Measurements from ENCODE around the gene COQ4.

- TF ChIP-seq CTCF (IDR thresholded peaks at IDR 0.05 in 2 of 3, conservative IDR thresholded peaks at IDR 0.05 in 1 of 3; ENCODE audit: borderline replicate concordance in 1 of 3, insufficient read depth in 1 of 3, low read depth in 2 of 3, low read length in 2 of 3), result no peak
- no peak for TF ChIP-seq POLR2A (IDR thresholded peaks at IDR 0.05; ENCODE audit: borderline replicate concordance, extremely low read depth, insufficient read depth, insufficient read length)
- no peak for TF ChIP-seq RAD21 (IDR thresholded peaks at IDR 0.05; ENCODE audit: low read depth)
- TF ChIP-seq CBX3 (IDR thresholded peaks at IDR 0.05; ENCODE audit: low read depth), result no peak
- TF ChIP-seq ELF1 (IDR thresholded peaks at IDR 0.05; ENCODE audit: borderline replicate concordance, low read depth), result no peak
- TF ChIP-seq, protein P1, sequence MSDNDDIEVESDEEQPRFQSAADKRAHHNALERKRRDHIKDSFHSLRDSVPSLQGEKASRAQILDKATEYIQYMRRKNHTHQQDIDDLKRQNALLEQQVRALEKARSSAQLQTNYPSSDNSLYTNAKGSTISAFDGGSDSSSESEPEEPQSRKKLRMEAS (IDR thresholded peaks at IDR 0.05), result no peak
- no peak for TF ChIP-seq EZH2 (IDR thresholded peaks at IDR 0.05)
- no peak for TF ChIP-seq SIN3A (IDR thresholded peaks at IDR 0.05; ENCODE audit: low read depth)
- TF ChIP-seq YY1 (IDR thresholded peaks at IDR 0.05; ENCODE audit: extremely low read depth, insufficient replicate concordance, low read depth, low read length), result no peak
- TF ChIP-seq SP1 (IDR thresholded peaks at IDR 0.05; ENCODE audit: low read depth), result no peak
- no peak for TF ChIP-seq ZFX (IDR thresholded peaks at IDR 0.05)
- no peak for TF ChIP-seq CEBPB (IDR thresholded peaks at IDR 0.05; ENCODE audit: low read depth)
- no peak for TF ChIP-seq EGR1 (IDR thresholded peaks at IDR 0.05; ENCODE audit: low read depth)
- TF ChIP-seq, protein P2, sequence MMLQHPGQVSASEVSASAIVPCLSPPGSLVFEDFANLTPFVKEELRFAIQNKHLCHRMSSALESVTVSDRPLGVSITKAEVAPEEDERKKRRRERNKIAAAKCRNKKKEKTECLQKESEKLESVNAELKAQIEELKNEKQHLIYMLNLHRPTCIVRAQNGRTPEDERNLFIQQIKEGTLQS (IDR thresholded peaks at IDR 0.05), result no peak
Measured at GRCh38 chr9:128342971-128343680, 20.5 kb downstream of the COQ4 start.

Measured in HCT116 (cell line).